GM12878 (cell line): ENCODE data around the gene NHS. TPM values are rescaled to one million over a fixed set of nuclear protein-coding genes. Genes with fewer than 3 reads are reported as not detected.

ENCODE experiments used
- POLR2A ChIP-seq: IDR thresholded peaks from 2 replicates; pipeline ENCODE4 v1.6.1; 2011; ENCODE audit warnings: low read depth, mild to moderate bottlenecking, low read length
- RELA ChIP-seq: fragments of 450-650 bp; IDR thresholded peaks from 2 replicates; pipeline ENCODE4 v1.8.0; 2014; ENCODE audit warnings: borderline replicate concordance; ENCODE audit not compliant: partially characterized antibody
- SMAD5 ChIP-seq: IDR thresholded peaks from 2 replicates; pipeline ENCODE4 v1.6.1; 2016; ENCODE audit warnings: antibody characterized with exemption, low read depth
- SREBF1 ChIP-seq: IDR thresholded peaks from 2 replicates; pipeline ENCODE4 v1.6.1; 2012; ENCODE audit warnings: mild to moderate bottlenecking, low read length
- USF2 ChIP-seq: IDR thresholded peaks from 2 replicates; pipeline ENCODE4 v1.6.1; 2011; ENCODE audit warnings: low read depth, low read length, improper control_type of control experiment, borderline replicate concordance
- YY1 ChIP-seq: IDR thresholded peaks from 2 replicates; pipeline ENCODE4 v1.6.1; 2011; ENCODE audit warnings: low read depth, mild to moderate bottlenecking, low read length
- microRNA-seq: library from miRNA; unstranded; fragments of <30 nt; microRNA quantifications from one replicate; pipeline ENCODE4, GENCODE V29; 2018
- polyA plus RNA-seq, 11 experiments: library from polyadenylated mRNA; depleted of rRNA in 4 of 11; unstranded in 6 of 11; stranded (reverse) in 5 of 11; fragments of >200 nt; fragmentation: Nextera tagmentation in 4 of 11; fragmentation: Illumina TruSeq in 1 of 11; extraction: Ambion mirVana in 4 of 11; extraction: Trizol in 1 of 11; gene quantifications; 1 replicate in 1 of 11; 2 replicates in 10 of 11; pipeline versions ENCODE4 v1.2.1 to v1.2.3, GENCODE V29; 2011 to 2016; ENCODE audit warnings: inconsistent platforms in 2 of 11, missing spikeins in 2 of 11, low read depth in 1 of 11
- small RNA-seq: library from RNA; depleted of rRNA; stranded (forward); fragments of <200 nt; gene quantifications from one replicate; pipeline ENCODE3, GENCODE V24; 2014
- total RNA-seq, 4 experiments: library from RNA; depleted of rRNA in 3 of 4; stranded (reverse); fragments of >200 nt in 3 of 4; fragmentation: Illumina TruSeq in 1 of 4; extraction: Trizol in 1 of 4; gene quantifications; 2 replicates each; pipeline versions ENCODE4 v1.2.1 to v1.2.3, GENCODE V29; 2013 to 2021

The NHS gene
- total and polyA plus RNA-seq, 10 of the 15 experiments (the other 5 are each of a cell fraction or from before 2014, with no cell fraction given) = under 0.01 to 0.07 (median 0.03) TPM; not detected in 7

GRCh38 chrX:17779434-17779833, 404.4 kb downstream of the NHS start (continued):
- TF ChIP-seq SREBF1 = no peak
- TF ChIP-seq POLR2A = no peak
- no peak for TF ChIP-seq YY1
- TF ChIP-seq USF2 = no peak
- no peak for TF ChIP-seq SMAD5
- no peak for TF ChIP-seq RELA

Small RNA genes within 50 kb of the gene (microRNA-seq; reads per million reads assigned to microRNA genes)
- gene MIR4768 = not detected

Small RNA genes within 50 kb of the gene (small RNA-seq; reads per million reads assigned to genes)
- gene MIR4768 (not detected), gene RF01210 (not detected)
